Measurements from ENCODE around the gene NPDC1.

NPDC1 gene

GRCh38 chr9:137020771-137021567 lies 25.0 kb downstream of the NPDC1 start:
- Histone ChIP-seq H3K27ac (ENCODE audit: insufficient read depth in 1 of 2, low read depth in 1 of 2, low read length in 2 of 2, poor library complexity in 1 of 2, severe bottlenecking in 2 of 2) (no peak overlapping the region), H3K27me3 (replicated peaks in 2 of 5; ENCODE audit: control insufficient read depth in 4 of 5, insufficient read depth in 5 of 5, low read length in 4 of 5) (no peaks in the 10 kb centered on the region), H3K4me3 (ENCODE audit: control insufficient read depth in 1 of 7, extremely low read depth in 1 of 7, insufficient read depth in 4 of 7, low read depth in 2 of 7, low read length in 6 of 7) (no peak overlapping the region), H3K36me3 (ENCODE audit: control insufficient read depth in 4 of 4, insufficient read depth in 4 of 4, low read length in 3 of 4) (peaks cover 2 to 62% (median 39%) of the 10 kb centered on the region in 4 experiments), H3K9me3 (ENCODE audit: control extremely low read depth in 1 of 5, control insufficient read depth in 4 of 5, insufficient read depth in 2 of 5, low read depth in 1 of 5, low read length in 4 of 5) (no peaks in the 10 kb centered on the region), H3K4me1 (ENCODE audit: control extremely low read depth in 1 of 4, control insufficient read depth in 4 of 4, insufficient read depth in 4 of 4, low read length in 3 of 4) (peaks cover 0 to 12% (median 8%) of the 10 kb centered on the region in 4 experiments)
- 98% methylated on average over 30 of the region's 32 CpGs for WGBS (ENCODE audit: insufficient coverage)
- POLR2A ChIA-PET = interaction anchor here (0.6 kb wide), 1 partner anchor 14 kb away, joined by 3 read pairs; no protein-coding TSS in a partner anchor
- CTCF ChIA-PET = interaction anchor here (0.8 to 11.1 kb wide), 5 partner anchors 17 to 233 kb away, joined by 3 to 109 read pairs (median 3); partner anchors contain the start of gene CLIC3
- DNase-seq = no peak

- H3K36me3 ChIP-seq (ENCODE audit: control insufficient read depth in 4 of 4, insufficient read depth in 4 of 4, low read length in 3 of 4) = peaks cover 2 to 70% (median 42%) of the 10 kb centered on the region in 4 experiments
- peaks cover 0 to 5% (median 1%) of the 10 kb centered on the region in 4 experiments for H3K4me1 ChIP-seq (ENCODE audit: control extremely low read depth in 1 of 4, control insufficient read depth in 4 of 4, insufficient read depth in 4 of 4, low read length in 3 of 4)
- ChIA-PET POLR2A (interaction anchor here (1.3 kb wide), 1 partner anchor 12 kb away, joined by 3 read pairs; no protein-coding TSS in a partner anchor), CTCF (interaction anchor here (1.1 to 11.1 kb wide), 4 partner anchors 17 to 233 kb away, joined by 3 to 109 read pairs (median 3); partner anchors contain the start of gene CLIC3)
- no peak overlapping the region for H3K4me3 ChIP-seq (ENCODE audit: control insufficient read depth in 1 of 7, extremely low read depth in 1 of 7, insufficient read depth in 4 of 7, low read depth in 2 of 7, low read length in 6 of 7)
- H3K9me3 ChIP-seq (ENCODE audit: control extremely low read depth in 1 of 5, control insufficient read depth in 4 of 5, insufficient read depth in 2 of 5, low read depth in 1 of 5, low read length in 4 of 5) = no peaks in the 10 kb centered on the region
- H3K27me3 ChIP-seq (replicated peaks in 2 of 5; ENCODE audit: control insufficient read depth in 4 of 5, insufficient read depth in 5 of 5, low read length in 4 of 5) = no peaks in the 10 kb centered on the region
- 98% methylated on average over 17 of the region's 34 CpGs for WGBS (ENCODE audit: insufficient coverage)
- no peak for DNase-seq
- H3K27ac ChIP-seq (ENCODE audit: insufficient read depth in 1 of 2, low read depth in 1 of 2, low read length in 2 of 2, poor library complexity in 1 of 2, severe bottlenecking in 2 of 2) = no peak overlapping the region
These were observed 25.9 kb downstream of the NPDC1 start for GRCh38 chr9:137019891-137020683.

GRCh38 chr9:137018761-137019559 lies 27.0 kb downstream of the NPDC1 start:
- POLR2A ChIA-PET = interaction anchor here (1.3 kb wide), 1 partner anchor 11 kb away, joined by 3 read pairs; no protein-coding TSS in a partner anchor
- no peak overlapping the region for H3K4me3 ChIP-seq (ENCODE audit: control insufficient read depth in 1 of 7, extremely low read depth in 1 of 7, insufficient read depth in 4 of 7, low read depth in 2 of 7, low read length in 6 of 7)

GRCh38 chr9:137017791-137018497 lies 28.0 kb downstream of the NPDC1 start:
- ChIA-PET CTCF (interaction anchor here (1.1 to 1.3 kb wide), 2 partner anchors 12 to 17 kb away, joined by 3 to 6 read pairs; no protein-coding TSS in a partner anchor), POLR2A (no interaction called here)
- no peak overlapping the region for H3K4me3 ChIP-seq (ENCODE audit: control insufficient read depth in 1 of 7, extremely low read depth in 1 of 7, insufficient read depth in 4 of 7, low read depth in 2 of 7, low read length in 6 of 7)
- H3K9me3 ChIP-seq (ENCODE audit: control extremely low read depth in 1 of 5, control insufficient read depth in 4 of 5, insufficient read depth in 2 of 5, low read depth in 1 of 5, low read length in 4 of 5) = no peaks in the 10 kb centered on the region
- H3K27me3 ChIP-seq (replicated peaks in 2 of 5; ENCODE audit: control insufficient read depth in 4 of 5, insufficient read depth in 5 of 5, low read length in 4 of 5) = no peaks in the 10 kb centered on the region
- DNase-seq = no peak
- H3K4me1 ChIP-seq (ENCODE audit: control extremely low read depth in 1 of 4, control insufficient read depth in 4 of 4, insufficient read depth in 4 of 4, low read length in 3 of 4) = peaks cover 0 to 3% (median 0%) of the 10 kb centered on the region in 4 experiments
- 95% methylated on average over 31 of the region's 45 CpGs for WGBS (ENCODE audit: insufficient coverage)
- no peak overlapping the region for H3K27ac ChIP-seq (ENCODE audit: insufficient read depth in 1 of 2, low read depth in 1 of 2, low read length in 2 of 2, poor library complexity in 1 of 2, severe bottlenecking in 2 of 2)
- H3K36me3 ChIP-seq (ENCODE audit: control insufficient read depth in 4 of 4, insufficient read depth in 4 of 4, low read length in 3 of 4) = peaks cover 2 to 85% (median 50%) of the 10 kb centered on the region in 4 experiments

More at GRCh38 chr9:137018761-137019559, 27.0 kb downstream of the NPDC1 start:
- Histone ChIP-seq H3K9me3 (ENCODE audit: control extremely low read depth in 1 of 5, control insufficient read depth in 4 of 5, insufficient read depth in 2 of 5, low read depth in 1 of 5, low read length in 4 of 5) (no peaks in the 10 kb centered on the region), H3K36me3 (ENCODE audit: control insufficient read depth in 4 of 4, insufficient read depth in 4 of 4, low read length in 3 of 4) (peaks cover 2 to 80% (median 45%) of the 10 kb centered on the region in 4 experiments), H3K27me3 (replicated peaks in 2 of 5; ENCODE audit: control insufficient read depth in 4 of 5, insufficient read depth in 5 of 5, low read length in 4 of 5) (no peaks in the 10 kb centered on the region), H3K4me1 (ENCODE audit: control extremely low read depth in 1 of 4, control insufficient read depth in 4 of 4, insufficient read depth in 4 of 4, low read length in 3 of 4) (peaks cover 0 to 3% (median 0%) of the 10 kb centered on the region in 4 experiments), H3K27ac (ENCODE audit: insufficient read depth in 1 of 2, low read depth in 1 of 2, low read length in 2 of 2, poor library complexity in 1 of 2, severe bottlenecking in 2 of 2) (no peak overlapping the region)
- 95% methylated on average over 32 of the region's 36 CpGs for WGBS (ENCODE audit: insufficient coverage)
- DNase-seq = no peak
- CTCF ChIA-PET = interaction anchor here (0.7 to 11.1 kb wide), 4 partner anchors 10 to 73 kb away, joined by 3 to 109 read pairs (median 4); no protein-coding TSS in a partner anchor

- Histone ChIP-seq H3K4me3 (ENCODE audit: control insufficient read depth in 1 of 7, extremely low read depth in 1 of 7, insufficient read depth in 4 of 7, low read depth in 2 of 7, low read length in 6 of 7) (no peak overlapping the region), H3K36me3 (ENCODE audit: control insufficient read depth in 4 of 4, insufficient read depth in 4 of 4, low read length in 3 of 4) (peaks cover 2 to 88% (median 52%) of the 10 kb centered on the region in 4 experiments), H3K9me3 (ENCODE audit: control extremely low read depth in 1 of 5, control insufficient read depth in 4 of 5, insufficient read depth in 2 of 5, low read depth in 1 of 5, low read length in 4 of 5) (no peaks in the 10 kb centered on the region), H3K4me1 (ENCODE audit: control extremely low read depth in 1 of 4, control insufficient read depth in 4 of 4, insufficient read depth in 4 of 4, low read length in 3 of 4) (peaks cover 0 to 3% (median 0%) of the 10 kb centered on the region in 4 experiments), H3K27me3 (replicated peaks in 2 of 5; ENCODE audit: control insufficient read depth in 4 of 5, insufficient read depth in 5 of 5, low read length in 4 of 5) (no peaks in the 10 kb centered on the region), H3K27ac (ENCODE audit: insufficient read depth in 1 of 2, low read depth in 1 of 2, low read length in 2 of 2, poor library complexity in 1 of 2, severe bottlenecking in 2 of 2) (no peak overlapping the region)
- ChIA-PET CTCF (interaction anchor here (1.1 kb wide), 1 partner anchor 18 kb away, joined by 3 read pairs; no protein-coding TSS in a partner anchor), POLR2A (no interaction called here)
- WGBS (ENCODE audit: insufficient coverage) = 94% methylated on average over 28 of the region's 28 CpGs
- DNase-seq = no peak
These were observed 28.9 kb downstream of the NPDC1 start for GRCh38 chr9:137017071-137017470.

- DNase-seq = no peak
- no peaks in the 10 kb centered on the region for H3K27me3 ChIP-seq (replicated peaks in 2 of 5; ENCODE audit: control insufficient read depth in 4 of 5, insufficient read depth in 5 of 5, low read length in 4 of 5)
- POLR2A ChIA-PET = no interaction called here
- no peak overlapping the region for H3K4me3 ChIP-seq (ENCODE audit: control insufficient read depth in 1 of 7, extremely low read depth in 1 of 7, insufficient read depth in 4 of 7, low read depth in 2 of 7, low read length in 6 of 7)
- peaks cover 2 to 91% (median 53%) of the 10 kb centered on the region in 4 experiments for H3K36me3 ChIP-seq (ENCODE audit: control insufficient read depth in 4 of 4, insufficient read depth in 4 of 4, low read length in 3 of 4)
- over 99% methylated on average over 10 of the region's 16 CpGs for WGBS (ENCODE audit: insufficient coverage)
- CTCF ChIA-PET = no interaction called here
- H3K9me3 ChIP-seq (ENCODE audit: control extremely low read depth in 1 of 5, control insufficient read depth in 4 of 5, insufficient read depth in 2 of 5, low read depth in 1 of 5, low read length in 4 of 5) = no peaks in the 10 kb centered on the region
- peaks cover 0 to 3% (median 0%) of the 10 kb centered on the region in 4 experiments for H3K4me1 ChIP-seq (ENCODE audit: control extremely low read depth in 1 of 4, control insufficient read depth in 4 of 4, insufficient read depth in 4 of 4, low read length in 3 of 4)
- no peak overlapping the region for H3K27ac ChIP-seq (ENCODE audit: insufficient read depth in 1 of 2, low read depth in 1 of 2, low read length in 2 of 2, poor library complexity in 1 of 2, severe bottlenecking in 2 of 2)
These were observed 29.5 kb downstream of the NPDC1 start for GRCh38 chr9:137016436-137016835.

Measured in common myeloid progenitor, CD34-positive (primary cell).